HG03097 (cell line): ENCODE results near the gene RNF123.
"Not testable (repeated sequence)": the region's sequence is repeated elsewhere in the genome, so short reads cannot be mapped to it uniquely, and the experiment has no call there.

ENCODE experiments used
- ATAC-seq: cut with Tn5 transposase; IDR thresholded peaks from one replicate; pipeline ENCODE4 v1.9.1; 2021; ENCODE audit not compliant: unreplicated experiment, low FRiP score

RNF123 gene

DNA sequence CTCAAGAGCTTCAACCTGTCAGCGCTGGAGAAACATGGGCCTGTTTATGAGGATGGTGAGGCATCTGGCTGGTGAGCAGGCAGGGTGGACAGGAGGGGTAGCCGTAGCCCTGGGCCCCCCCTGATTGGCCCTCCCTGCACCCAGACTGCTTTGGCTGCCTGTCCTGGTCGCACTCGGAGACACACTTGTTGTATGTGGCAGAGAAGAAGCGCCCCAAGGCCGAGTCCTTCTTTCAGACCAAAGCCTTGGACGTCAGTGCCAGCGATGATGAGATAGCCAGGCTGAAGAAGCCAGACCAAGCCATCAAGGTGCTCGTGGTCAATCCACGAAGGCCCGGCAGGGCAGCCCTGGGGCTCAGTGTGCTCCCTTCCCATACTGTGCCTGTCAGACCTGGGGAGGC, 13.4 kb upstream of the RNF123 start:
- ATAC-seq = no peak

- ATAC-seq = no peak
Measured at GRCh38 chr3:49680493-49681231, 8.7 kb upstream of the RNF123 start.

DNA sequence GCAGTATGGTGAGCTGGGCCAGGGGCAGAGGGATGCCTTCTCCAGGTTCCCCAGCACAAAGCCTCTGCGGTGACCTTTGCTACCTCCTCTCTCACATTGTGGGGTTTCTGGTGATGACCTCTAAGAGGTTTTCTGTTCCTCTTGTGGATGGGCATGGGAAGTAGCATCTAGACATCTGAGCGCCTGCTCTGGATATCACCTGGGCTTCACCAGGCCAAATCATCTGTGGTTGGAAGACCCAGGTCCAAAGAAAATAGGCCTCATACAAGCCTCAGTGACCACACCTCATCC, 8.2 kb upstream of the RNF123 start:
- no peak for ATAC-seq

DNA sequence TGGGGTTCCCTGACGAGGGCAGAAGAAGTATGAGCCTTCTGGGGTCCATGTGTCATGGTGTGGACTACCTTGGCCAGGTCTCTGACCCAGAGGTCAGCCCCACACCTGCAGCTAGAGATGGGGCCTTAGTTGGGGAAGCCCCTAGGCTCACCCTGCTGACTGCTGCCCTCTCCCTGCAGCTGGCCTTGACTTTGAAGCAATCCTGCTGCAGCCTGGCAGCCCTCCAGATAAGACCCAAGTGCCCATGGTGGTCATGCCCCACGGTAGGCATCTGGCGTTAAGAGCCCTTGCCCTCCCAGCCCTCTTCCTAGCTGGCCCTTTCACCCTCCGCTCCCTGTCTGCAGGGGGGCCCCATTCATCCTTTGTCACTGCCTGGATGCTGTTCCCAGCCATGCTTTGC, 7.8 kb upstream of the RNF123 start:
- no peak for ATAC-seq

DNA sequence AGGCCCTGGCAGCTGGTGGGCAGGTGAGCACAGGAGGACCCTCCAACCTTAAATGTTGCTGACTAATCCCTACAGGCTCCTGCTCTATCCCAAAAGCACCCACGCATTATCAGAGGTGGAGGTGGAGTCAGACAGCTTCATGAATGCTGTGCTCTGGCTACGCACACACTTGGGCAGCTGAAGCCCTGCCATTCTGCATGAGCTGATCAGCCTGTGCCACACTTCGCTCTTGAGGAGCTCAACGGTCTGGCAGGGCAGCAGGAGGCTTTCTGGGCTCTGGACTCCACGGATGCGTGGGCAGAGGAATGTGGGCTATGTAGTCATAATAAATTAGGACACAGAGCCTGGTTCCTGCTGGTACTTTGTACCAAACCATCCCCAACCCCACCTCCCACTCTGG, 6.2 kb upstream of the RNF123 start:
- no peak for ATAC-seq

- ATAC-seq = not testable (repeated sequence)
Measured at GRCh38 chr3:49684453-49684852, 4.9 kb upstream of the RNF123 start.

- ATAC-seq = not testable (repeated sequence)
Measured at GRCh38 chr3:49685103-49685502, 4.3 kb upstream of the RNF123 start.

GRCh38 chr3:49685846-49686245, 3.5 kb upstream of the RNF123 start:
- not testable (repeated sequence) for ATAC-seq

- not testable (repeated sequence) for ATAC-seq
Measured at GRCh38 chr3:49686346-49686745, 3.0 kb upstream of the RNF123 start.

DNA sequence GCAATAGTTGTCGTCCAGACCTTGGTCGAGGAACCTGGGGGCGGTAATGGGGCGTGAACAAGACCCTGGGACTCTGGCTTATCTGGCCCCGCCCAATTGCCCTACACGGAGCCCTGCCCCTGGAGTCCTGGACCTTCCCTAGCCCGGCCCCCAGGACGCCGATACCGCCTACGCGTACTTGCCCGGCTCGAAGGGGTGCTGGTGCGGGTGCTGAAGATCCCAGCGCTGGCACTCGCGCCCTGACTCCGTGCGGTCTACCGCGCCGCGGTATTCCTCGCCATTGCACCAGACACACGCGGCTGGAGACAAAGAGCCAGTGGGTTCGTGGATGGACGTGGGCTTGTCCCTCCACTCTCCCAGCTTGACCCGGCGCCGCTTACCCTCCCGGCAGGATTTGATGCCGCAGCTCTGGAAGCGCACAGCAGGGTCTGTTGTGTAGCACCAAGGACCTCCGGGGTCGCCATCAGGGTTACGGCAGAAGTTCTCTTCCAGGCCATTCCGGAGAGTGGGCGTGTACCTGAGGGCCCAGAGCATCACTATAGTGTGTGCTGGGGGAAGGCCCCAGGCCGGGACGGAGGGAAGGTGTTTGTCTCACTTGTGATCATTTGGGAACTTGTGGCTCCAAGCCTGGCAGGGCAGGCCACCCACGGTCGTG, 2.5 kb upstream of the RNF123 start:
- not testable (repeated sequence) for ATAC-seq

- ATAC-seq = not testable (repeated sequence)
Measured at GRCh38 chr3:49687424-49687795, 1.9 kb upstream of the RNF123 start.

GRCh38 chr3:49688338-49689045, 865 bp upstream of the RNF123 start:
- ATAC-seq = not testable (repeated sequence)

DNA sequence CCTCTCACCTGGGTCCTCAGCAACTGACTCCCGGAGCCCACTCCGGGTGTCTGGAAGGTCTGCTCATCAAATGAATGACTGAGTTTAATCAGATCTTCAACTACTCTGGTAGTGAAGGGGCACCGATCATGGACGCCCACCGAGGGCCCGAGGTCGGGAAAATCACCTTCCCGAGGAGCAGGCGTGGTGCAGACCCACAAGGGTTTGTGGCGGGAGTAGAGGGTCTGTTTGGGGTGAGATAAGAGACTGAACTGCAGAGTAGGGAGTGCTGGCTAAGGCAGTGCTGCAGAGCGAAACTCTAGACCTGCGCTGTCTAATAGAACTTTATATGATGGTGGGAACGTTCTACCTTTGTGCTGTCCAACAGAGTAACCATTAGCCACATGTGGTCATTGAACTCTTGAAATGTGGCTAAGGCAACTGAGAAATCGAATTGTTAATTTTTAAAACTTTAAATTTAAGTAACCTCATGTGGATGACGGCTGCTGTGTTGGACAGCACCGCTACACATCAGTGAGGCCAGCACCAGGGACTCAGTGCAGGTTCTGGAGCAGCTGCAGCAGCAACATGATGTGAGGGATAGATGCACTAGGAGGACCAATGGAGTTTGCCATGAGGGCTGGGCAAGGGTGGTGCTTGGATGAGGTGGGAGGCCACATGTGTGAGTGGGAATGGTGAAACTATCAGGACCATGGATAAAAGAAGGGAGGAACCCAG, 709 bp downstream of the RNF123 start:
- ATAC-seq = not testable (repeated sequence)

DNA sequence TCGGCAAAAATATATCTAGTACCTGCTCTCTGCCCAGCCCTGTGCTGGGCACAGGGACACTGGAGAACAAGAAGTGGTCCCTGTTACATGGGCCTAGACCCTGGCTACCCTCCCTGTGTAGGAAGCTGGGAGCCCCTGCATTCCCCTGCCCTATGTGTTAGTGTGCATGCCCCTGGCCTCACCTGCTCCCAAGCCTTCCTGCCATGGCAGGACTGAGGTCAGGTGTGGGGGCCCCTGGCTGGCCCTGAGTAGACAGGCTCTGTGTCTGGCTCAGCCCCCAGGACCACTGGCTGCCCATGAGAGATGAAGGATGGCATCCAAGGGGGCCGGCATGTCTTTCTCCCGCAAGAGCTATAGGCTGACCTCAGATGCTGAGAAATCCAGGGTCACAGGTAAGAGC, 1.5 kb downstream of the RNF123 start:
- ATAC-seq = not testable (repeated sequence)

DNA sequence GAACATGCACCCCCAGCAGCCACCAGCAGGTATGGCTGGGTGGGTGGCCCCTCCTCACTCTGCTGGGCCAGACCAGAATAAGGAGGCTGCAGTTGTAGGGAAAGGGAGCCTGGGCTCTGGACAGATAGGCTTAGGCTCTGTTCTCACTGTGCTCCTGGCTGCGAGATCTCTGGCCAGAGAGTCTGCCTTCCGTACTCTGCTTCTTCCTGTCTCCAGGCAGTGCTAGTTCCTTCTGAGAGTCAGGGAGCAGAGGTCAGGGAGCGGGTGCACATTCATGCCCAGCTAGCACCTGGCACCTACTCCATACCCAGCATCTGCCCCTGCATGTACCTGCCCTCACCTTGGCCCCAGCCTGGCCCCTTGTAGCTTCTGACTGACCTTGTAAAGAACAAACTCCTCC, 2.1 kb downstream of the RNF123 start:
- not testable (repeated sequence) for ATAC-seq

DNA sequence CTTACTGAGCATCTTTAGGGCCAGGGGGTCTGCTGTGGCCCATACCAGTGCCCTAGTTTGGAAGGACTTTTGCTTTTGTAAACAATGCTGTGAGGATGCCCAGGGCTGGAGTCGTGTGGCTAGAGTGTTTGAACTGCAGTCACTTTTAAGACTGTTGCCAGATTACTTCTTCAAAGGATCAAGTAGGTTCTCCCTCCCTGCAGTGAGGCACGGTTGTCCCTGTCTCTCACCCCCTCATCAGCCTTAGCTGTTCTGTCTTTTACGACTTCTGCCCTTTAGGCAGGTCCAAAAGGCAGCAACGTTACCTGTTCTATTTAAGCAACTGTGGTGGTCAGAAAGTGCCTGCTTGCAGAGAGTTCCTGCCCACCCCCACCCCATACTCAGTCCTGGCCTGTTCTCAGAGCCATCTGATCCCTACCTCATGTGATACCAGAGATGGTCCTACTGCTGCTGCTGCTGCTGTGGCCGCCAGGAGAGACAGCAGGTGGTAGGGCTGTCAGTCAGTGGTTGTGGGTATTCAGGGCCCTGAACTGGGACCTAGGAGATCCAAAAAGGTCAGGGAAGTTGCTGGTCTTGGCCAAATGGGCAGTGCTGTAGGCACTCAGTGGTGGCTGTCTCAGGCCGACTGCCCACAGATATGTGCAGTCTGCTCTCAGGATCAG, 5.2 kb downstream of the RNF123 start:
- not testable (repeated sequence) for ATAC-seq

DNA sequence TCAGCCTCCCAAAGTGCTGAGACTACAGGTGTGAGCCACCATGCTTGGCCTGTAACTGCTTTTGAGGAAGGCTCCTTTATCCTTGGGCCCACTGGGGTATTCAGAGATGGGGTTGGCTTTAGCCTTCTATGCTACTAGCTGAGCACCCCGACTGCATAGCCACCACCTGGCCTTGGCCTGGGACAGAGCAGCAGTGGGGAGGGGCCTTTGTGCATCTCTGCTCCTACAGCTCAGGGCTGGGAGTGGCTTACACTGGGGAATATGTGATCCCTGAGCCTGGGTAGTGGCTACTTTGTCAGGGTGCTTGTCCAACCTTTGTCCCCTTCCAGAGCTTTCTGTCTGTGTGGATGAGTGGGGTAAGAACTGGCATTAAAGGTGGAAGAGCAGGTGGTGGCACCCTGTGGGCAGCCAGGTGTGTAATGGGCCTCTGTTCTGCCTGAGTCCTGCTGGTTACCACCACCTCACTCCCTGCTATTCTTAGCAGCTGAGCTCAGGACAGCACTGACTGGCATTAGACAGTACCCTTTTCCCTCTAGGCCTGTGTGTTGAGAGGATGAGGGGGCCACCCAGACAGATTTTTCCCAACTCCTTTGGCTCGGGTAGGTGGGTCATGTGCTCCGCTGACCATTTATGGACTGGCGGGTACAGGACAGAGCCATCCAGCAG, 6.1 kb downstream of the RNF123 start:
- ATAC-seq = not testable (repeated sequence)

DNA sequence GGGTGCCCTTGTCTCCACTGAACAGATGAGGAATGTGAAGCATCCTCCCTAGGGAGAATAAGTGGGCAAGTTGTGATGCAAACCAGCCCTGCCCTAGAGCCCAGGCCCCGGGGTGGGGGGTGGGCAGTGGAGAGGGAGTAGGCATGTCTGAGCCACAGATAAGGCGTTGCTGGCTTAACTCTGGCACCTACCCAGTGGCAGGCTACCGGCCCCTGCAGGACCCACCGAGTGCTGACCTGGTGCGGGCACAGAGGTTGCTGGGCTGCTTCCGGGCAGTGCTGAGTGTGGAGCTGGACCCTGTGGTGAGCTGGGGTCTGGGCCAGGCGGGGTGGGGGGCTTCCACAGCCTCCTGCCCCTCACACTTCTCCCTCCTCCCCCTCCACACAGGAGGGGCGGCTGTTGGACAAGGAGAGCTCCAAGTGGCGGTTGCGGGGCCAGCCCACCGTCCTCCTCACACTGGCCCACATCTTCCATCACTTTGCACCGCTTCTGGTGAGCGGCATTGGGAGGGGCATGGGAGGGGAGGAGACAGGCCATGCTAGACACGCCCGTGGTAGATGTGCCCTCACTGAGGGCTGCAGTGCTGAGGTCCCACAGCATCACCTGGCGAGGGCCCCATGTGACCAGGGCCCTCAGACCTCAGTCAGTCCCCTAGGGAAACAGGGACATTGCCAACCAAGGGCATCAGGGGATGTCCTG, 10.1 kb downstream of the RNF123 start:
- ATAC-seq = no peak

- ATAC-seq = no peak
Measured at GRCh38 chr3:49700014-49700413, 10.7 kb downstream of the RNF123 start.
